HFF-Myc (cell line): ENCODE measurements around the gene PIP4P1.
A peak's percentile ranks its signal among the peaks of the same experiment; 100 is the strongest.
"Not testable (repeated sequence)": the region's sequence is repeated elsewhere in the genome, so short reads cannot be mapped to it uniquely, and the experiment has no call there.

Experiments used
- DNase-seq: peaks from one replicate; pipeline ENCODE4 v3.0.0-alpha.2; 2011; ENCODE audit warnings: low read depth; ENCODE audit errors: extremely low read depth
- H3K4me3 ChIP-seq: replicated peaks from 2 replicates; pipeline ENCODE4 v1.5.1; 2011; ENCODE audit warnings: low read depth, mild to moderate bottlenecking, control low read depth, low read length
- TF ChIP-seq, protein P1 (sequence below): IDR thresholded peaks from 2 replicates; pipeline ENCODE4 v1.5.1; 2012; ENCODE audit warnings: mild to moderate bottlenecking, low read depth, low read length, control low read depth; ENCODE audit errors: missing control alignments

Gene PIP4P1

DNA sequence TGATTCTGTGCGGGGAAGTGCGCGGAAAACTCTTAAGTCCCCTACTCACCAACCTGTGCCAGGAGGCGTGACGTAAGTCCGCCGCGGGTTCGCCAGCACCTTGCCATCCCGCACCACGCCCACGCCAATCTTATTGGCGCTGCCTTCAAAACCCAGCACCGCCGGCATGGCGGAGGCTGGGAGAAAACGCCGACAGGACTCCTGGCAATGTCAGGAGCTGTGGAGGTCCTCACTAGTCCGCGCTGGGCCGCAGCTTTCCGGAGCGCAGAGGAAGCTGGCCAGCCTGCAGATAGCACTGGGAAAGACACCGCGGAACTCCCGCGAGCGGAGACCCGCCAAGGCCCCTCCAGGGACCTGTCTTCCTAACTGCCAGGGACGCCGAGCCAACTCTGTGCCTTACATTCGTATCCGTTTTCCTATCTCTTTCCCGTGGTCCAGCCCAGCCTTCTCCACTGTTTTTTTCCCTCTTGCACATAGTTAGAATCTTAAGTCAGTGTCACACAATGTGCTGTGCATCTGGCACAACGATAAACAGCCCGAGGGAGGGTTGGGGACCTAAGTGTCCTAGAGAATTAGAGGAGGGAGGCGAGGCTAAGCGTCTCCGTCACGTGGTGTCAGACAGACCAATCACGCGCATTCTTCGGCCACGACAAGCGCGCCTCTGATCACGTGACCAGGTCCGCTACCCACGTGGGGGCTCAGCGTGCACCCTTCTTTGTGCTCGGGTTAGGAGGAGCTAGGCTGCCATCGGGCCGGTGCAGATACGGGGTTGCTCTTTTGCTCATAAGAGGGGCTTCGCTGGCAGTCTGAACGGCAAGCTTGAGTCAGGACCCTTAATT lies 6.5 kb downstream of the PIP4P1 start, which contains the start of the genes APEX1 and OSGEP:
Gene APEX1, plus strand, starts transcription at position 711 of the 839 bp plus-strand sequence. CDS start 420 bp downstream, outside the sequence.
Gene OSGEP, minus strand, starts transcription at position 297 of the 839 bp plus-strand sequence. Its CDS starts 129 bp downstream, at position 168.
- peak within 1 kb of the TSS; percentile 92 for H3K4me3 ChIP-seq
- TF ChIP-seq, protein P1, sequence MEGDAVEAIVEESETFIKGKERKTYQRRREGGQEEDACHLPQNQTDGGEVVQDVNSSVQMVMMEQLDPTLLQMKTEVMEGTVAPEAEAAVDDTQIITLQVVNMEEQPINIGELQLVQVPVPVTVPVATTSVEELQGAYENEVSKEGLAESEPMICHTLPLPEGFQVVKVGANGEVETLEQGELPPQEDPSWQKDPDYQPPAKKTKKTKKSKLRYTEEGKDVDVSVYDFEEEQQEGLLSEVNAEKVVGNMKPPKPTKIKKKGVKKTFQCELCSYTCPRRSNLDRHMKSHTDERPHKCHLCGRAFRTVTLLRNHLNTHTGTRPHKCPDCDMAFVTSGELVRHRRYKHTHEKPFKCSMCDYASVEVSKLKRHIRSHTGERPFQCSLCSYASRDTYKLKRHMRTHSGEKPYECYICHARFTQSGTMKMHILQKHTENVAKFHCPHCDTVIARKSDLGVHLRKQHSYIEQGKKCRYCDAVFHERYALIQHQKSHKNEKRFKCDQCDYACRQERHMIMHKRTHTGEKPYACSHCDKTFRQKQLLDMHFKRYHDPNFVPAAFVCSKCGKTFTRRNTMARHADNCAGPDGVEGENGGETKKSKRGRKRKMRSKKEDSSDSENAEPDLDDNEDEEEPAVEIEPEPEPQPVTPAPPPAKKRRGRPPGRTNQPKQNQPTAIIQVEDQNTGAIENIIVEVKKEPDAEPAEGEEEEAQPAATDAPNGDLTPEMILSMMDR, result no peak
- peak; percentile 99 for DNase-seq

DNA sequence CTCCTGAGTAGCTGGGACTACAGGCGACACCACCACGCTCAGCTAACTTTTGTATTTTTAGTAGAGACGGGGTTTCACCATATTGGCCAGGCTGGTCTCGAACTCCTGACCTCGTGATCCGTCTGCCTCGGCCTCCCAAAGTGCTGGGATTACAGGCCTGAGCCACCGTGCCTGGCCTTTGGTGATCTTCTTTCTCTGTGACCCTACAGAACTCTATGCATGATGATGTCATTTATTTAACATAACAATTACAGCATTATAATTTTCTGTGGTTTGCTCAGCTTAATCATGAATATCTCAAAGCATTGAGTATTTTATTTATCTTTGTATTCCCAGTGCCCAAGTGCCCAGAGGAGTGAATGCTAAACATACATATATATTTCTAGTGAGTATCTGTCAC lies 8.4 kb downstream of the PIP4P1 start:
- not testable (repeated sequence) for DNase-seq

DNA sequence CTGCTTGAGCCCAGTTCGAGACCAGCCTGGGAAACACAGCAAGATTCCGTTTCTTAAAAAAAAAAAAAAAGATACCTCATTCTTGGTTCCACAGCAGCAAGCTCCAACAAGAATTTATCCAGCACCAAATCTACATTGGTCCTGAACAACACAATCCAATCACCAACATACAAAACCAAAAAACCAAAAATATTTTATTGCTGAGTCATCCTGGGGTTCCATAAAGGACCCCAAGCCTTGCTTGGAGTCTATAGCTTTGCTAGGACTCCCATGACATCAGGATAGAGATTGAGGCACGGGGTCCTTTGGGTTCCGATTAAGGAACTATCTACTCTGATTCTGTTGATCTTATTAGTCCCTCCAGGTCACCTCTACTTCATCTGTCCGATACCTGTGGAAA lies 14.3 kb downstream of the PIP4P1 start:
- no peak for DNase-seq
- no peak overlapping the region for H3K4me3 ChIP-seq
- TF ChIP-seq, protein P1, result no peak

More for the DNA sequence above, 8.4 kb downstream of the PIP4P1 start:
- H3K4me3 ChIP-seq, result not testable (repeated sequence)

DNA sequence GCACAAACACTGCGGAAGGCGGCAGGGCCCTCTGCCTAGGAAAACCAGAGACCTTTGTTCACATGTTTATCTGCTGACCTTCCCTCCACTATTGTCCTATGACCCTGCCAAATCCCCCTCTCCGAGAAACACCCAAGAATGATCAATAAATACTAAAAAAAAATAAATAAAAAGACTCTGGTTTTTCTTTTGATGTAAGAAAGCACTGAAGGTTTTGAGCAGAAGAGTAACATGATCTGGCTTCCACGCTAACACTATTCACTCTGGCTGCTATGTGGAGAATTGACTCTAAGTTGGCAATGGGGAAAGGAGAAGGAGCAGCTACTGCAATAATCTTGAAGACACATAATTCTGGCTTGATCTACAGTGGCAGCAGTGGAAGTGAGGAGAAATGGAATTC lies 17.6 kb downstream of the PIP4P1 start:
- DNase-seq, H3K4me3 ChIP-seq: not testable (repeated sequence)

DNA sequence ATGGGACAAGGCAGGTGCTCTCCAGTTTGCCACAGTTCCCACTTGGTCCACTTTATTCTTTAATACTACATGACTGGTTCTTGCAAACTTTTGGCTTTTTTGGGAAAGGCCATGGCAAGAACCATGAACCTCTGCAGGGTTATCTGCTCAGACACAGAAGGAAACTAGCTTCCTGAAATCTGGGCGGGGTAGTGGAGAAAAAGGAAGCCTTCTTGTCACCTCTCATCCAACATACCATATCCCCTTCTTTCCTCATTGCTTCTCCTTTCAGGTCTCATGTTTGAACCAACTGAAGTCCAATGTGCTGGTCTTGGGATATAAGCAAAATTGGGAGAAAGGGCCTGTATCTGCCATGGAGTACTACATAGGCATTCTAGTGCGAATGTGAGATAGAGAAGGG lies 19.8 kb downstream of the PIP4P1 start:
- TF ChIP-seq, protein P1, result no peak
- no peak overlapping the region for H3K4me3 ChIP-seq
- DNase-seq, result no peak

DNA sequence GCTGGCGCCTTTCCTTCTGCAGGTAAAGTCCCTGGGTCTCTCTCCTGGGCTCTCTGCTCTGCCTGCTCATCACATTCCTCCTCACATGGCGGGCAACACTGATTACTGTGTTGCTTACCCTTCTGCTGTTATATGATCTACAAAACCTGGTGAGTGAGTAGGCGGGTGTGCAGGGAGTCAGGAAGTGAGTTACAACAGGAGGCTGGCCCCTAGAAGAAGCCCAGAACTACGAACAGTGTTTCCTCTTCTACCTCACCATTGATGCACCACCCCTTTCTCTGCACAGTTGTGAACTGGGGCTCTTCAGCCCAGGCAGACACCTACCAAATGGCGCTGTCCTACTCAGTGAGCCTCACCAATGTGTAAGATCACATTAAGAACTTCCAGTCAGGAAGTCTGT lies 20.4 kb downstream of the PIP4P1 start:
- DNase-seq, result no peak
- TF ChIP-seq, protein P1, result no peak
- no peak overlapping the region for H3K4me3 ChIP-seq

DNA sequence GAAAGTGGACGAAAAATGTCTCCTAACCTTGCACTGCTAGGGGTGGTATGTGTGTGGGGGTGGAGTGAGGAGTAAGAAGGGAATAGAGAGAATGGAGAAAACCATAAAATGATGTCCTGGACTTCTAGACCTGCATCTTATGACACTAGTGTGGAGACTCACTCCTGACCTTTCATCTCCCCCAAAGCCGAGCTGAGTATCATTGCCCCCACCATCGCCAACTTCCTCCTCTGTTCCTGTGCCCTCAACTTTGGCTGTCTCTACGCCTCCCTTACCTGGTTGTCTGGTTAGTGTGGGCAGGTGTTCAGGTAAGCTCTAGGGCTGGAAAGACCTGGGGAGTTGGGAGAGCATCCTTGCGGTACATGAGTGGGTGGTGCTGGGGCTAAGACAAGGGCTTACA lies 20.8 kb downstream of the PIP4P1 start:
- DNase-seq, result no peak
- TF ChIP-seq, protein P1, result no peak
- no peak overlapping the region for H3K4me3 ChIP-seq

DNA sequence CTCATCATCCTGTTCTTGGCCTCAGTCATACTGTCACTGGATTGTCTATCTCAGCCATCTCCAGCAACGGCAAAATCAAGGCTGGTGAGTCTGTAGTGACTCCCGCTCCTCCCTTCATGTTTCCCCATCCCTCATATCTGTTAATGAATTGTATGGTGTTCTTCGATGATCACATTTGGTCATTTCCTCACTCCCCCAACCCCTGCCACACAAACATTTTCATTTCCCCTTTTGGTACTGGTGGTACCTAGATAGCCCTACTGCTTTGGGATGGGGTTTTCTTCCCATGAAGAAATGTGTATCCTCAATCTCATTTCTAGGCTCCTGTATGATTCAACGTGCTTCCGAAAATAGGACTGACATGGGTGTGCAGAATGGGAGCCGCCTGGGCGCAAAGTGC lies 22.6 kb downstream of the PIP4P1 start:
- no peak for DNase-seq
- no peak overlapping the region for H3K4me3 ChIP-seq
- TF ChIP-seq, protein P1, result no peak
